Effector memory CD4-positive, alpha-beta T cell (primary cell): ENCODE results near the gene STK36.

Experiments
- DNase-seq, 3 donors: peaks; one replicate each; pipeline ENCODE4 v3.0.0-alpha.2; 2020
- H3K27ac ChIP-seq: 2 replicates; pipeline ENCODE4 v1.7.0; 2013; ENCODE audit warnings: mild to moderate bottlenecking, low read length, moderate library complexity; ENCODE audit not compliant: insufficient read depth, poor library complexity, severe bottlenecking
- H3K27me3 ChIP-seq: replicated peaks from 2 replicates; pipeline ENCODE4 v1.7.0; 2013; ENCODE audit warnings: mild to moderate bottlenecking, low read length; ENCODE audit not compliant: insufficient read depth, control insufficient read depth, poor library complexity, severe bottlenecking
- H3K36me3 ChIP-seq: 2 replicates; pipeline ENCODE4 v1.7.0; 2013; ENCODE audit warnings: mild to moderate bottlenecking, low read length, moderate library complexity; ENCODE audit not compliant: control insufficient read depth, insufficient read depth
- H3K4me1 ChIP-seq: 2 replicates; pipeline ENCODE4 v1.7.0; 2013; ENCODE audit warnings: low read length, mild to moderate bottlenecking; ENCODE audit not compliant: control insufficient read depth, insufficient read depth, poor library complexity, severe bottlenecking
- H3K4me3 ChIP-seq: 2 replicates; pipeline ENCODE4 v1.7.0; 2013; ENCODE audit warnings: low read length, low read depth, mild to moderate bottlenecking; ENCODE audit not compliant: insufficient read depth, poor library complexity, severe bottlenecking
- H3K9me3 ChIP-seq: 2 replicates; pipeline ENCODE4 v1.7.0; 2013; ENCODE audit warnings: mild to moderate bottlenecking, low read length, moderate library complexity; ENCODE audit not compliant: control insufficient read depth
- total RNA-seq, 3 donors: gene quantifications; one replicate each; lab custom pipeline; 2026; lab: John Stamatoyannopoulos, UW

STK36 gene
- 11.9 to 20.7 (median 15.4) reads per million in 3 donors for total RNA-seq

DNA sequence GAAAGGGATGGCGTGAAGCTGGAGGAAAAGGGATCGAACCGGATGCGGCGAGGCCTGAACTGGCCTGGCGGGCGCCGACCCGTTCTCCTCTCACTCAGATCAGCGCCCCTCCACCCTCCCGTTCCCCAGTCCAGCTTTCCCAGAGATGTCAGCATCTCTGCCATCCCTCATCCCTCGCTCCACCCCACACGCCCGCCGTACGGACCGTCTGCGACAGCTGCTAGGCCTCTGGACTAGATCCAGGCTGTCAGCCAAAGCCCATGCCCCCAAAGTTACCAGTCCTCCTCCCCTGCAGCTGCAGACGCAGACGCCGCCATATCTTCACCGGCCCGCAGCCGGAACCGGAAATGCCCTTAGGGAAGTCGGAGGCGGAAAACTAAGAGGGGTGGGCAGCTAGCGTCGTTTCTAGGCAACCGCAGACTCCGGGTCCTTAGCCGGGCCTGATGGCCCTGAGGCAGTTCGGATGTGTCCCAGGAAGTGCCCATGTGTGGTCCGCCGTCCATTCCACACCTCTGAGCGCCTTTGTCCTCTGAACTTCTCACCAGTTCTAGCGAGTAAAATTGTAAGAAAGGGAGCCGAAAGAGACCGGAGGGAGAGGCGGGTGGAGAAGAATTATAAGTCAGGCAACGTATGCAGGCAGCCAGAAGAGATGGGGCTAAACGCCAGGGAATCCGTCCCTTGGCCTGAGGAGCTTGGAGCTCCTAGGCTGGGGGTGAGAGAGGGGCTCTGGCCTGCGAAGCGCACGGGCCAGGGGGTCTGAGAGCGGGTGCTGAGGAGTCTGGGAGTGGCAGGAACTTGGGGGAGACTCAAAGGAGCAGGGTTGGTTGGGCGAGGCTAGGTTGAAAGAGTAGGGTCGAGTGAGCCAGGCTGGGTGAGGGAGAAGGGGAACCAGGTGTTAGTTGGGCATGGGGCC, at the start of gene STK36, which contains the start of gene RNF25:
TSS of gene STK36 (plus strand) at position 433 of the 913 bp plus-strand sequence. CDS start 744 bp downstream, outside the sequence.
TSS of gene RNF25 (minus strand) at position 349 of the 913 bp plus-strand sequence. CDS start at position 317, 32 bp downstream.
- no peaks in the 10 kb centered on the region for H3K9me3 ChIP-seq
- peak within 1 kb of the TSS; percentile 89 for H3K4me3 ChIP-seq
- no peaks in the 10 kb centered on the region for H3K27me3 ChIP-seq

DNA sequence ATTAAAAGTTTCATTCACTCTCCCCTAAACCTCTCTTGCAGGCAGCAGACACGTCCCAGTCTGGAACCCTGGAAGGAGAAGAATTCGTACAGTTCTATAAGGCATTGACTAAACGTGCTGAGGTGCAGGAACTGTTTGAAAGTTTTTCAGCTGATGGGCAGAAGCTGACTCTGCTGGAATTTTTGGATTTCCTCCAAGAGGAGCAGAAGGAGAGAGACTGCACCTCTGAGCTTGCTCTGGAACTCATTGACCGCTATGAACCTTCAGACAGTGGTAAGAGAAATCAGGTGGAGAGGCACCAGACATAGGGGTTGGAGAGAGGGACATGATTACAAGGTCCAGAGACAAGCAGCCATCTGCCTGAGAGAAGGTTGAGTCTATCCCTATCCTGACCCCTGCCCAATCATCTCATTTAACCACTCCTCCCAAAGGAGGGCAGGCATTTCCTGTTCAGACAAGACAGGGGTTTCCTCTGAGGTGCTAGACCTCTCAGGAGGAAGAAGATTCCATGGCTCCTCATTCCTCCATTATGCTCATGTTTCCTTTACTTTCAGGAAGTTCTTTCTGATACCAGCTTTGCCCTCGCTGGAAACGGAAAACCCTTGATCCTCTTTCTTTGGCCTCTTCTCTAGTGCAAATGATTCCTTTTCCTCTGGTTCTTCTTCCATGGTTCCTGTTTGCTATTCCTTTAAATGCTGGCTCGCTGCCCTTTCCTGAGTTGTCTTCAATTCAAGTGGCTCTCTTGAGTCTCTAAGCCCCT, 49.1 kb upstream of the STK36 start:
- Histone ChIP-seq H3K27me3 (no peaks in the 10 kb centered on the region), H3K9me3 (no peaks in the 10 kb centered on the region), H3K27ac (no peak overlapping the region), H3K4me3 (no peak overlapping the region), H3K4me1 (no peaks in the 10 kb centered on the region), H3K36me3 (no peaks in the 10 kb centered on the region)
- no peak for DNase-seq

More for the DNA sequence above, at the start of gene STK36, which contains the start of gene RNF25:
- peaks cover 20% of the 10 kb centered on the region for H3K36me3 ChIP-seq
- H3K4me1 ChIP-seq = peaks cover 7% of the 10 kb centered on the region
- DNase-seq = peak; percentile 68 to 73 (median 70)
- H3K27ac ChIP-seq = peak within 1 kb of the TSS; percentile 77

- no peak overlapping the region for H3K4me3 ChIP-seq
- H3K9me3 ChIP-seq = no peaks in the 10 kb centered on the region
- H3K27ac ChIP-seq = no peak overlapping the region
- DNase-seq = no peak
- no peaks in the 10 kb centered on the region for H3K27me3 ChIP-seq
- no peaks in the 10 kb centered on the region for H3K4me1 ChIP-seq
- H3K36me3 ChIP-seq = no peaks in the 10 kb centered on the region
Observed at GRCh38 chr2:218623366-218623705, 48.5 kb upstream of the STK36 start.

GRCh38 chr2:218626369-218626768, 45.5 kb upstream of the STK36 start:
- Histone ChIP-seq H3K27me3 (no peaks in the 10 kb centered on the region), H3K27ac (no peak overlapping the region), H3K36me3 (no peaks in the 10 kb centered on the region), H3K4me3 (no peak overlapping the region), H3K9me3 (no peaks in the 10 kb centered on the region), H3K4me1 (no peaks in the 10 kb centered on the region)
- no peak for DNase-seq

- Histone ChIP-seq H3K27me3 (no peaks in the 10 kb centered on the region), H3K9me3 (no peaks in the 10 kb centered on the region), H3K4me3 (no peak overlapping the region), H3K36me3 (no peaks in the 10 kb centered on the region), H3K4me1 (no peaks in the 10 kb centered on the region), H3K27ac (no peak overlapping the region)
- DNase-seq = no peak
Observed at GRCh38 chr2:218627939-218628338, 43.9 kb upstream of the STK36 start.

DNA sequence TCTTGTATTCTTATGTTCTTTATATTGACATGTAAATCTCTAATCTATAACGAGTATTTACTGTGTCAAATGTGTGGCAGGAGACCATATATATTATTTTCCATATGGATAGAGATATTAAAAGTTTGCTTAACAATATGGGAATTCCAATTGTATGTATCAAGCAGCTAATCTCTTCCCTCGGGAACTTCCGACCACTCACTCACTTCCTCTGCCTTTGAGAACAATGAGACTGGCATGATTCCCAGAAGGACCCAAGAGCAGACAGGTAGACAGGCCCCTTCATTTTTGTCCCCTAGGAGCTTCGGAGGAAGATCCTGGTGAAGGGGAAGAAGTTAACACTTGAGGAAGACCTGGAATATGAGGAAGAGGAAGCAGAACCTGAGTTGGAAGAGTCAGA, 40.0 kb upstream of the STK36 start:
- H3K4me3 ChIP-seq = no peak overlapping the region
- no peak for DNase-seq
- H3K36me3 ChIP-seq = peaks cover 21% of the 10 kb centered on the region
- H3K9me3 ChIP-seq = no peaks in the 10 kb centered on the region
- H3K27me3 ChIP-seq = no peaks in the 10 kb centered on the region
- no peak overlapping the region for H3K27ac ChIP-seq
- H3K4me1 ChIP-seq = no peaks in the 10 kb centered on the region

DNA sequence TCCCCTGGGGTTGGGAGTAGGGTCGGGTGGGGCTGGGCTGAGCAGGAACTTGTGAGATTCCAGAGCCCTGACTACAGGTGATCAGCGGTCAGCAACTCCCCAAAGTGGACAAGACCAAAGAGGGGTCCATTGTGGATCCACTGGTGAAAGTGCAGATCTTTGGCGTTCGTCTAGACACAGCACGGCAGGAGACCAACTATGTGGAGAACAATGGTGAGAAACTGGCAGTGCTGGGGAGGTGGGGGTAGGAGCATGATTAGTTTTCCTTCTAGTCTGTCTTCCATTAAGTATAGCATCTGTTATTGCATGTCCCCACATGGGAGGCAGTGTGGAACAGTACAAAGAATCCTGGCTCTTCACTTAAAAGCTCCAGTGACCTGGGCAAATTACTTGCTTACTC, 36.2 kb upstream of the STK36 start:
- Histone ChIP-seq H3K27ac (no peak overlapping the region), H3K27me3 (no peaks in the 10 kb centered on the region), H3K4me3 (no peak overlapping the region), H3K9me3 (no peaks in the 10 kb centered on the region), H3K4me1 (no peaks in the 10 kb centered on the region), H3K36me3 (peaks cover 56% of the 10 kb centered on the region)
- DNase-seq = no peak

GRCh38 chr2:218638372-218638771, 33.5 kb upstream of the STK36 start:
- no peaks in the 10 kb centered on the region for H3K27me3 ChIP-seq
- peaks cover 77% of the 10 kb centered on the region for H3K36me3 ChIP-seq
- no peaks in the 10 kb centered on the region for H3K4me1 ChIP-seq
- H3K4me3 ChIP-seq = no peak overlapping the region
- H3K27ac ChIP-seq = no peak overlapping the region
- DNase-seq = no peak
- H3K9me3 ChIP-seq = no peaks in the 10 kb centered on the region

GRCh38 chr2:218642121-218642656, 29.7 kb upstream of the STK36 start:
- DNase-seq = no peak
- Histone ChIP-seq H3K27ac (no peak overlapping the region), H3K27me3 (no peaks in the 10 kb centered on the region), H3K9me3 (no peaks in the 10 kb centered on the region), H3K36me3 (peaks cover 85% of the 10 kb centered on the region), H3K4me3 (no peak overlapping the region), H3K4me1 (no peaks in the 10 kb centered on the region)
